GM19351 (cell line): ENCODE measurements around the gene SPEF2.
A peak's percentile ranks its signal among the peaks of the same experiment; 100 is the strongest.
"Not testable (repeated sequence)": the region's sequence is repeated elsewhere in the genome, so short reads cannot be mapped to it uniquely, and the experiment has no call there.

Experiments used
- ATAC-seq: cut with Tn5 transposase; IDR thresholded peaks from one replicate; pipeline ENCODE4 v1.9.1; 2021; ENCODE audit warnings: mild to moderate bottlenecking, moderate library complexity; ENCODE audit not compliant: unreplicated experiment

The SPEF2 gene

DNA sequence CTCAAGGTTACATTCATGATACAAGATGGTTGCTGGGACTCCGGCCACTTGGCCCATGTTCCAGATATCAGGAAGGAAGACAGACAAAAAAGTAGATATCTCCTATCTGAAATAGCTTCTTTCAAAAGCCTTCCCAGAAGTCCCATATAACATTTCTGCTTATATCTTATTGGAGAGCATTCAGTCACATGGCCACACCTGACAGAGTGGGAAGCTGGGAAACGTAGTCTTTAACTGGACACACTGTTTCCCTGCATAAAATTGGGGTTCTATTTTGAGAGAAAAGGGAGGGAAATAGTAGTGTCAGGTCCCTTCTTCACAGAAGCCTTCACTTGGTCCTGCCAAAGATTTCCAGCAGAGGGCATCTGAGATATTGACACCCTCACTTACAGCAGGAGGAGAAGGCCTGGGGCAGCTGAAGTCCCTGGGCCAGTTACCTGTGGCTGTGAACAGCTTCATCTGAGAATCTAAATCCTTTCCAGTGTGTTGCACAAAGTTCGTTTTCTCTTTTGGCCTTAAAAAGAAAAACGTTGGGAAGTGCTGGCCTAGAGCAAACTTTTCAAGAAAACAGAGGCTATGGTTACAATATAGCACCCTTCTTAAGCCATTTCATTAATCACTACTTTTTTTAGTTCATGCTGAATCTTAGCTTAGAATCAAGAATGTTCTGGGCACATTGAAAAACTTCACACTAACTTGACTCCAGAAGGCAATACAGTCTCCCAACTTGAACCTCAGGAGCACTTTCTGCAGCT is 33.5 kb downstream of the SPEF2 start:
- peak; percentile 89 for ATAC-seq

DNA sequence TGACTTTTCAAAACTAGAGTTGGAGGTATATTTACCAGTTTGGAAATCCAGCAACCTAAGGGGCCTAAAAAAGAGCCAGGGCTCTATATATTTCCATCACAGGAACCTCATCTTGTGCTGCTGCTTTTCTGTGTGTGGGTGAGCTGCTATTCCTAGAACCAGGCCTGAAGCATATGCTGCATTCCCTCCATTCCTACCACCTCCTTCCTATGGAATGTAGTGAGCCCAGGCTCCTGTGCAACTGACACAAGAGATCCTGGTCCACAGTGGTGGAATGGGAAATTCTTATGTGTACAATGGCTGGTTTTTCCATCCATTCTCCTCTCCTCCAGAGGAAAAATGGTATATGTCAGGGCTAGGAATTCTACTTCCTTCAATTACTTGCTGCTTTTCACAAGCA is 39.1 kb downstream of the SPEF2 start:
- ATAC-seq: no peak

DNA sequence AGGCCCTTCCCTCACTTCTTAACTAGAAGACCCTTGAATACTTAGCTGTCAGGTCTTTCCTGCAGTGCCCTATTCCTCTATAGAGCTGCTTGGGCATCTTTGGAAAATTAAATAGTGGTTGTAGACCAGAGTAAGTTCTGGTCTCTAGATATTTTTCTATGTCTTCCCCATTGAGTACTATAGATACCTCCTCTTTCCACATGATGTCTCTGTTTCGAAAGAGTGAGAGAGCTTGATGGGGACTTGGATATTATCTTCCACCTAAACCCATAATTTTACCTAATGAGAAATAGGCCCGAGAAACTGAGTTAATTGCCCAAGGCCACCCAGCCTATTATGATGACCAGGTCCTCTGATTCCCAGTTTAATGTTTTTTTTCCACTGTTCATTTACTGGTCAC is 40.2 kb downstream of the SPEF2 start:
- ATAC-seq: no peak

DNA sequence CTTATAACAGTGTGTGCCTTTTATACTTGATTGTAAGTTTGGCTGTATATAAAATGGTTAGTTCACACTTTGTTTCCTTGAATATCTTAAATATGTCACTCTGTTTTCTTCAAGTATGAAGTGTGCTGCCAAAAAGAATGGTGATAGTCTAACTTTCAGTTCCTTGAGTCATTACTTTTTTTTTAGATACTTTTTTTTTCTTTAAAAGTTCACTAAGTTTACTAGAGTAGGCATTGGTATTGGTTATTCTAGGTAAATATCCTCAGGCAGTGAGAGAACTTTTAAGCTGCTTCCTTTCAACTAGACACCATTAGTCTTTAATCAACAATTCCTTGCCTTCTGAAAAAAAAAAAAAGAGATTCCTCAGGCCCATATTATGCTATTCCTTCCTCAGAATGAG is 41.9 kb downstream of the SPEF2 start:
- ATAC-seq: no peak

DNA sequence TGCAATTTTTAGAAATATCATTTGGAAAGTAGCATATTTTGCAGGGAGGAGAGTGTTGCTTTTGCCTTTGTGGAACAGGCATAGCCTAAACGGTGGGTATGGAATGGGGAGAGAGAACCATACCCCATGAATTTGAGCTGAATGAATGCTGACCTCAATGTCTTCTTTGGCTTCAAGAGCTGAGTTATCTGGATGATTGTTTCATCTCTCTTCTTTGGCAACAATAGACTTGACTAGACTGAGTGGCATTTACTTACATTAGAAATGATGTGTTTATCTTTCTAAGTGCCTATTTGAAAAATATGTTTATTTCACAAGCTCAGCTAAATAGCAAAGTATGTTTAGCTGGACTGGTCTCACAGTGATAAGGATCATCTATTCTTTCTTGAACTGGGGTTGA is 42.8 kb downstream of the SPEF2 start:
- ATAC-seq: no peak

DNA sequence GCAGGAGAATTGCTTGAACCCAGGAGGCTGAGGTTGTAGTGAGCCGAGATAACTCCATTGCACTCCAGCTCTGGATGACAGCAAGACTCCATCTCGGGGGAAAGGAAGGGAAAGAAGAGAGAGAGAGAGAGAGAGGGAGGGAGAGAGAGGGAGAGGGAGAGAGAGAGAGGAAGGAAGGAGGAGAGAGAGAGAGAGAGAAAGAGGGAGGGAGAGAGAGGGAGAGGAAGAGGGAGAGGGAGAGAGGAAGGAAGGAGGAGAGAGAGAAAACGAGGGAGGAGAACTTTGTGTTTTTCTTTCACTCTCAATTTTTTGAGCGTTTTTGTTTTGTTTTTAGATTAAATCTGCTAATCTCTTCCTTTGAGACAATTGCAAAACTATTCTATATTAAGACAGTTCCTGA is 46.9 kb downstream of the SPEF2 start:
- no peak for ATAC-seq

DNA sequence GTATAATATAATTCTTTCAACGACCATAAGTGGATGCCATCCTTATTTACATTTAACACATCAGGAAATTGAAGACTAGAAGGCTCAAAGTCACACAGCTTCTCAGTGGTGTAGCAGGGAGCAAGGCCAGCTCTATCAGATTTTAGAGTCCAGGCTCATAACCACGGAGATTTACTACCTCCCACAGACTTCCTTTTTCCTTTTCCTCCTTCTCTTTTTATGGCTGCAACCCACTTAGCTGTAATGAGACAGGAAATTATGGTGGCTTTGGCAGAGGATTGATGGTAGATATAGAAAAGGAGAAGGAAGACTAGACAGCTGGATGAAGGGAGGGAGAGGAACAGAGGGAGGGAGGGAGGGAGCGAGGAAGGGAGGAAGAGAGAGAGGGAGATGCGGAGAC is 47.4 kb downstream of the SPEF2 start:
- no peak for ATAC-seq

DNA sequence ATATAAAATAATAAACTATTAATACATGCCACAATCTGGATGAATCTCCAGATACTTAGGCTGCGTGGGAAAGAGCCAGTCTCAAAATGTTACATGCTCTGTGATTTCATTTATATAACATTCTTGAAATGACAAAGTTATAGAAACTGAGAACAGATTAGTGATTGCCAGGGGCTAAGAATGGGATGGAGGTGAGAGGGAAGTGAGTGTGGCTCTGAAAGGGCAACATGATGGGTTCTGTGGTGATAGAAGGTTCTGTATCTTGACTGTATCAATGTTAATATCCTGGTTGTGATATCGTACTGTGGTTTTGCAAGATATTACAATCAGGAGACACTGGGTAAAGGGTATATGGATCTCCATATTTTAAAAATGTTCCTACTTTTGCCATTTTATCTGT is 50.7 kb downstream of the SPEF2 start:
- no peak for ATAC-seq

DNA sequence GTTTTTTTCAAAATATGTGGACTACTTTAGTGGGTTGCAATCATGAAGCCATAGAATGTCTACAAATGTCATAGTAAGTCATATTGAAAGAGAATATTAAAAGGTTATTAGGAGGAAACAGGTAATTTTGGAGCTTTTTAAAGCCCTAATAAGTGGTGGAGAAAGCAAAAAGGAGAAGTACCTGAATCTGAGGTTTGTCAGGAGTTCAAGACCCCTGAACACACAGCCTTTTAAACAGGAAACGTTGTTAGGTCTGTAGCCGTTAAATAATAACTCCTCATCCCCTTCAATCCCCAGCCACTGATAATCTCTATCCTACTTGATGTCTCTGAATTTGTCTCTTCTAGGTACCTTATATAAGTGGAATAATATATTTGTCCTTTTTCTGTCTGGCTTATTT is 51.1 kb downstream of the SPEF2 start:
- no peak for ATAC-seq

DNA sequence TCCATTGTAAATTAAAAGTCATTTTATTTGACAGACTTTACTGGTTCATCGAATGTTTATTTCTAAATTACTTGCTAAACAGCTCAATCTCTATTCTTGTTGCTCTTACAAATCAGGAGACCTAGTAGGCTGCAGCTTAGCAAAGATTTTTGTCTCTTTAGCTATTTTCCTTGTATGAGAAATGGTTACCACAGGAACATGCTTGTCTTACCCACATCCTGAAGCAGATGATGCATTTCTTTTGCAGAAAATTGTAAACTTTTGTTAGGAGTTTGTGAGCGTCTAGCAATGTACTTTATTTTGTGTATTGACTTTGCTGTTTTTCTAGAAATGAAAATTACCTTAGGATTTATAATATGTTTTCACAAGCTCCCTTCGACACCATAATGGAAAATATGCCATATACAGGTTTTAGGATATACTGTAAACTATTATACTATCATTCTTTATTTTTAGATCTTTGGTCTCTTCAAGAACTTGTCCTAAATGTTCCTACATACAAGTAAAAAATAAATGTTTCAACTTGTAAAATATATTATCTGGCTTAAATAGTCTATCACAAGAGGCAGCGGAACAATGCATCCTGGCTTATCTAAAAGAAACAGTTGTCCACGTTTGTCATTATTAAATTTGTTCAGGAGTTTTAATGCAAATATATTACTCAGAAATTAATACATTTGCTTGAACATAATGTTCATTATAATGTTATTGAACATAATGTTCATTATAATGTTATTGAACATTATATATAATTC is 54.1 kb downstream of the SPEF2 start:
- ATAC-seq: no peak

DNA sequence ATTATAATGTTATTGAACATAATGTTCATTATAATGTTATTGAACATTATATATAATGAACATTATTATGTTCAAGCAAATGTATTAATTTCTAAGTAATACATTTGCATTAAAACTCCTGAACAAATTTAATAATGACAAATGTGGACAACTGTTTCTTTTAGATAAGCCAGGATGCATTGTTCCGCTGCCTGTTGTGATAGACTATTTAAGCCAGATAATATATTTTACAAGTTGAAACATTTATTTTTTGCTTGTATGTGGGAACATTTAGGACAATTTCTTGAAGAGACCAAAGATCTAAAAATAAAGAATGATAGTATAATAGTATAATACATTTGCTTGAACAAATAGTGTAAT is 54.6 kb downstream of the SPEF2 start:
- ATAC-seq: not testable (repeated sequence)

DNA sequence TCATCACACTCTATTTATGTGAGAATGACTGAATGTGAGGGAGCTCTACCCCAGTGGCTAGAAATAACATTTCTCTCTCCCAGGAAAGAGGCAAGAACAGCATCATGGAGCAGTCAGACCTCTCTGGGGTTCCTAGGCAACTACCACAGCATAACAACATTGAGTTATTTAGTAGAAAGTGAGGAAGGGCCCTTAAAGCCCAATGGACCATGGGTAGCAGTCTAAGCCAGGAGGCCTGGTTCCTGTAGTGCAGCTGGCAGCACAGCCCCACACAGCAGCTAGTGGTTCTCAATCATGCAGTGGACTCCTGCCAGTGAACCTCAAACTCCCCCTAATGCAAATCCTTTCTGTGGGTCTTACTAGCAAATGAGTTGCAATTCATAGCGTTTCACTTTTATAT is 55.3 kb downstream of the SPEF2 start:
- no peak for ATAC-seq

DNA sequence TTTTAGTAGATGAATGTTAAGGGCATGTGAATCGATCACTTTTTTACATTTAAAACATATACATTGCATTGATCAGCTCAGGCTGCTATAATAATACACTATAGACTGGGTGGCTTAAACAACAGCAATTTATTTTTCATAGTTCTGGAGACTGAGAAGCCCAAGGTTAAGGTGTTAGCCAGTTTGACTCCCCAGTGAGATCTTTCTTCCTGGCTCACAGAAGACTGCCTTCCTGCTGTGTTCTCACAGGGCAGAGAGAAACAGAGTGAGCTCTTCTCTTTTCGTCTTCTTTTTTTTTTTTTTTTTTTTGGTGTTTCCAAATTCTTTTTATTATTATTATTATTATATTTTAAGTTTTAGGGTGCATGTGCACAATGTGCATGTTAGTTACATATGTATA is 56.4 kb downstream of the SPEF2 start:
- no peak for ATAC-seq

DNA sequence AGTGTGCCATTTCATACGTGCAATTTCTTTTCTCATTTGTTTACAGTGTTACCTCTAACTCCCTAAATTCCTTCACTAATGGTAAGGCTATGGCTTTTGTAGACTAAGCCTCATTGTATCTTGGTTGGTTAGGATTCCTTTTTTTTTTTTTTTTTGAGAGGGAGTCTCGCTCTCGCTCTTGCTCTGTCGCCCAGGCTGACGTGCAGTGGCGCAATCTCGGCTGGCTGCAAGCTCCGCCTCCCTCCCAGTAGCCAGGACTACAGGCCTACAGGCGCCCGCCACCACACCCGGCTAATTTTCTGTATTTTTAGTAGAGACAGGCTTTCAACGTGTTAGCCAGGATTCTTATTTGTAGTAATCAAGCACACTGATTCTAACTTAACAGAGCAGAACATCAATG is 57.7 kb downstream of the SPEF2 start:
- no peak for ATAC-seq

DNA sequence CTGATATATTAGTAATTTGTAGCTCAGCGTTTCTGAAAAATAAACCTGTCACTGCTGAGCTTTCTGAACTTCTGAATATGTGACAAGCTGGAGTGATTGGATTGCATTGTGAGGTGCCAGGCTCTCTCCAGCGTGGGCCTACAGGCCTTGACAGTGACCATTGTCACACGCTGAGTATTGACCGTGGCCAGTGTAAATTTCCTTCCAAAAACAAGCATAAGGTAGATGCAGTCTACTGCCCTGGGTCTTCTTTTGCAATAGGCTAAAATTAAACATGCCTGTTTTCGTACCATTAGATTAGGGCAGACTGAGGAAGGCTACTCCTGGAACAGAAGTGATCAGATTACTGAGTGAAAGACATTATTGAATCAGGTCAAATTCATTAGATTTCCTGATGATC is 60.2 kb downstream of the SPEF2 start:
- ATAC-seq: no peak

DNA sequence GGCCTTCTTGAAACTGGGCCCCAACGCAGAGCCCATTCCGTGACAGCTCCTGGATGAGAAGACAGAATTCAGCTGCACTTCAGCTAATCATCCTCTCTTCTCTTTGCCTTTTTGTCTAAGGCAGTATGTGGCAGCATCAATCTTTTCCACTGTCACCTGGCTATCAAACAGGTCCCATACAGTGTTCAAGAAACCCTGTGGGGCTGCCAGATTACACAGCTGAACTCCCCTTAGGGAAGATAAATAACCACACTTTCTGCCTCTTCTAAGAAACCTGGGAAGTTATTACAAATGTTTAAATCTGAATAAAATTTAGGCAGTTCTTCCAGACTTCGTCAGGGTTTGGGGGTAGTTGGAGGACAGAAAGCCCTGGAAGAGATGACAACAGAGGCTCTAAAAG is 61.0 kb downstream of the SPEF2 start:
- ATAC-seq: no peak

DNA sequence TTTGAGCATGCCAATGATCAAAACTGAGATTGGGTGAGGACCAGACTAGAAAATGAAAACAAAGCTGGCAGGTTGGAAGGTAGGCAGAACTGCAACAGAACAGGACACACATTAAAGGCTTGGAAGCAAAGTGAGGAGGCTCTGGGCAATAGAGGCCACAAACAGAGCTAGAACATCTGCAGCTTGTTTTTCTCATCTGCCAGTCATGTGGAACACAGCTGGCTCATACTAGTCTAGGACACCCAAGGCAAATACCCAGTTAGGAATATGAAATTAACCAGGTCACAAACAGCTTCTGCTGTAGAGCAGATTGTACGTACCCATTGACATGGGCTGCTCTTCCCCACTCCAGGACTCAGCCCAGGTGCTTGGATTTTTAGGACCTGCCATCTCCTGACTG is 61.7 kb downstream of the SPEF2 start:
- no peak for ATAC-seq

DNA sequence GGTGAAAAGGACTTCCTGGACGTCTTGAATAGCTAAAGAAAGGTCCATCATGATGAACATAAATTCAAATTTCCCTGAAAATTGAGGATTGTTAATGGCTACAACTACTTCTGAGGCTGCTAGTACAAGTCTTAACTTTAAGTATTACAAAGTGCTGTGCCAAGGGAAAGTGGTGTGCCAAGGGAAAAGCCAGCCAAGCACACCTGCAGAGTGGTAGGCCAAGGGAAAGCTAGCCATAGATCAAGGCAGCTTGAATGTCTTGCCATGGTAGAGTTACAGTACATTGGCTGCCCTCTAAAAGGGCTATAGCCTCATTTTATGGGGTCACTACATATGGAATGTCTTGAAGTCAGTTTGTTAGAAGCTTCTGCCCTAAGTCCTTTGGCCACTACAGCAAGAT is 64.2 kb downstream of the SPEF2 start:
- no peak for ATAC-seq

DNA sequence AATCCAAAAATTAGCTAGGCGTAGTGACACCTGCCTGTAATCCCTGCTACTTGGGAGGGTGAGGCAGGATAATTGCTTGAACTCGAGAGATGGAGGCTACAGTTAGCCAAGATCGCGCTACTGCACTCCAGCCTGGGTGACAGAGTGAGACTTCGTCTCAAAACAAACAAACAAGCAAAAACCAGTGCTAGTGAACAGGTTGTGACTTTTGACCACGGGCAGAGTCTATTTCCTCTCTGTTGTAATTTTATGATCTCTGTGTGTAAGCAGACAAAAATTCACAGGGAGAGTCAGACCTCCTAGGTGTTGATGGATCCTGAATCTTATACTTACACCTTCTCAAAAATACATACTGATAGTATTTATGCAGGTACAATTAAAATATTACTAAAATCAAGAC is 65.8 kb downstream of the SPEF2 start:
- no peak for ATAC-seq

DNA sequence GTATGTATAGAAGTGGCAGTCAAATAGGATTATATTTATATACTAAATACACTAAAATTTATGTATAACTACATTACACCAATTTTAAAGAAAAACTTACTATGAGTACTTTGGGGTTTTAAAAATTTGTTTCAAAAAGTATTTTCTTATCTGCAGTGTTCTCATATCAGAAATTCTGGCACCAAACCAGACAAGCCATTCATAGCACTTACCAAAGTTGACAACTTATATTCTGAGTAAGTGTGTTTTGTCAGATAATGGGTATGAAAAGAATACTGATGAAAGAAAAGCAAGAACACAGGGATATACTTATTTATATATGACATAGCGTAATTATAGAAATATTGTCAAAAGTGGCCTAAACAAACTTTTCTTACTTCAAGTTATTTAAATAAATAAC is 67.5 kb downstream of the SPEF2 start:
- ATAC-seq: no peak

DNA sequence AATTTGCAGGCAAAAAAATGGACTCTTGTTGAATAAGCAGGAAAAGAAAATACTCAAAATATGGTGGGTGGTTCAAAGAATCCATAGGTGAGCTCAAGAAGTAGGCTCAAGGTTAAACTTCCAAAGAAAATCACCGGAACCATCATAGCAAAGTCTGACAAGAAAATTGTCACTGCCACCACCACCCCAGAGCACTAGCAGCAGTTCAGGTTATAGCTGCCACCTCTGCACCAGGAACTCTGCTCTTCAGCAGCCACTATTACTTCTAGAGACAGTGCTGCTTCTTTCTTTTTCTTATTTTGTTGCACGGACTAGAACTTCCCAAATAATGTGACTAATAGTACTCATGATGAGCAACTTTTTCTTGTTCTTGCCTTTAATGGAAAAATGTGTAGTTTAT is 70.3 kb downstream of the SPEF2 start:
- no peak for ATAC-seq

DNA sequence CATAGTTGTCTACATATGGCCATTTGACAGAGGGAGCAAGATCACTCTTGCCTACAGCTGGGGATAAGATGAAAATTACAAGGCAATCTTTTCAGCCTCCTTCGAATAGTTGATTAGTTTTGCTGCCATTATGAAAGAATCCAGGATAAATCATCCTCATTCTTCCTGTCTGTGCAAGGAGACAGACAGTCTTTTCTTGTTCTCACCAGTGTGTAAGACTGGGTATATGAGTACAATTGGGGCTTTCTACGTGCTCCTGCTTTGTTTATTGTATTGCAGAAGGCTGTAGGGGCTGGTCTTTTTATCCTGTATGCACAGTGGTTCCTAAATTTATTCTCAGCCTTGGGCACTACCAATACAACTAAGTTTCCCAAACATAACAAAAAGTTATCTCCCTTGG is 76.8 kb downstream of the SPEF2 start:
- no peak for ATAC-seq
